HG02840 (cell line): ENCODE data around the gene ARHGEF2.
A peak's percentile ranks its signal among the peaks of the same experiment; 100 is the strongest.

Experiments used
- ATAC-seq: cut with Tn5 transposase; IDR thresholded peaks from one replicate; pipeline ENCODE4 v1.9.1; 2021; ENCODE audit warnings: mild to moderate bottlenecking, moderate library complexity, moderate number of reproducible peaks; ENCODE audit not compliant: unreplicated experiment, low FRiP score

The ARHGEF2 gene

GRCh38 chr1:155978325-155978972 lies at the start of gene ARHGEF2:
Gene ARHGEF2, minus strand, starts transcription at chr1:155978547. Its CDS starts 120 bp downstream, at chr1:155978427.
- ATAC-seq, result peak; percentile 43

- no peak for ATAC-seq
Observed at GRCh38 chr1:156026588-156026987, 48.2 kb upstream of the ARHGEF2 start.

- no peak for ATAC-seq
Observed at GRCh38 chr1:156025876-156026275, 47.5 kb upstream of the ARHGEF2 start.

GRCh38 chr1:156024801-156025200 lies 46.5 kb upstream of the ARHGEF2 start:
- no peak for ATAC-seq

GRCh38 chr1:156021954-156022353 lies 43.6 kb upstream of the ARHGEF2 start:
- no peak for ATAC-seq

- no peak for ATAC-seq
Observed at GRCh38 chr1:156021093-156021428, 42.7 kb upstream of the ARHGEF2 start.

GRCh38 chr1:156020293-156021092 lies 42.1 kb upstream of the ARHGEF2 start, which contains the start of gene SSR2:
Gene SSR2, minus strand, starts transcription at chr1:156020951. Its CDS starts 784 bp downstream, at chr1:156020167.
- peak; percentile 96 for ATAC-seq

GRCh38 chr1:156019946-156020292 lies 41.6 kb upstream of the ARHGEF2 start:
- no peak for ATAC-seq

GRCh38 chr1:156014829-156015228 lies 36.5 kb upstream of the ARHGEF2 start:
- no peak for ATAC-seq

- peak; percentile 55 for ATAC-seq
Observed at GRCh38 chr1:156012051-156012817, 33.9 kb upstream of the ARHGEF2 start.

GRCh38 chr1:156009404-156009803 lies 31.1 kb upstream of the ARHGEF2 start:
- ATAC-seq, result no peak

GRCh38 chr1:156006666-156007376 lies 28.5 kb upstream of the ARHGEF2 start:
- no peak for ATAC-seq

GRCh38 chr1:156004843-156005584 lies 26.7 kb upstream of the ARHGEF2 start:
- no peak for ATAC-seq

GRCh38 chr1:156003923-156004188 lies 25.5 kb upstream of the ARHGEF2 start:
- ATAC-seq, result no peak

- ATAC-seq, result no peak
Observed at GRCh38 chr1:156002188-156002911, 24.0 kb upstream of the ARHGEF2 start.

GRCh38 chr1:156001662-156002171 lies 23.4 kb upstream of the ARHGEF2 start:
- ATAC-seq, result no peak

- ATAC-seq, result no peak
Observed at GRCh38 chr1:156001021-156001661, 22.8 kb upstream of the ARHGEF2 start.

GRCh38 chr1:155999964-156000363 lies 21.6 kb upstream of the ARHGEF2 start:
- ATAC-seq, result no peak

GRCh38 chr1:155996166-155996565 lies 17.8 kb upstream of the ARHGEF2 start:
- ATAC-seq, result no peak
